ENCODE measurements around the gene PNPLA5.

The PNPLA5 gene

DNA sequence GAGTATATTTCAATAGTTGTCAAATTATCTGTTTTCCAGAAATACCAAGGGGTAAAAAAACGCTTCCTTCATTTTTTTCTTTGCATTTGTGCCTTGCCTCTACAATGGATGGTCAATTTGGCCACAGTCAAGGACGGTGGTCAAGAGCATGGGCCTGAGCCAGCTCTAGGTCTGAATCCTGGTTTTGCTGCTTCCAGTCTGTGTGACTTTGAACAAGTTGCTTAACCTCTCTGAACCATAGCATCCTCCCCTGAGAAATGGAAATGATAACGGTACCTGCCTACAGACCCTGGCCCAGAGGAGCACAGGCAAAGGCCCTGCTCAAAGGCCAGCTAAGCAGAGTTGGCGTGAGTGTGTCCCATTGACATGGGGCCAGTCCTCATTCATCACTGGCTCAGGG is 3.1 kb downstream of the PNPLA5 start:
- TF ChIP-seq CSDC2 (CRISPR knock-in tag; IDR thresholded peaks at IDR 0.05) (no peak), PATZ1 (CRISPR knock-in tag; IDR thresholded peaks at IDR 0.05; ENCODE audit: borderline replicate concordance) (no peak), ARNTL (CRISPR knock-in tag; IDR thresholded peaks at IDR 0.05; ENCODE audit: borderline replicate concordance, low read depth) (no peak), SNAI2 (CRISPR knock-in tag; IDR thresholded peaks at IDR 0.05) (no peak), ISL1 (CRISPR knock-in tag; IDR thresholded peaks at IDR 0.05) (no peak), ZFP30 (CRISPR knock-in tag; IDR thresholded peaks at IDR 0.05) (no peak), ZFP3 (CRISPR knock-in tag; IDR thresholded peaks at IDR 0.05) (no peak), GLIS3 (CRISPR knock-in tag; IDR thresholded peaks at IDR 0.05) (no peak), BACH2 (CRISPR knock-in tag; IDR thresholded peaks at IDR 0.05; ENCODE audit: borderline replicate concordance) (no peak), CREB5 (CRISPR knock-in tag; IDR thresholded peaks at IDR 0.05; ENCODE audit: low read depth) (no peak), ESRRG (CRISPR knock-in tag; IDR thresholded peaks at IDR 0.05) (no peak), OSR1 (CRISPR knock-in tag; IDR thresholded peaks at IDR 0.05) (no peak), PPARA (CRISPR knock-in tag; IDR thresholded peaks at IDR 0.05; ENCODE audit: borderline replicate concordance) (no peak), TOX (CRISPR knock-in tag; IDR thresholded peaks at IDR 0.05; ENCODE audit: borderline replicate concordance) (no peak)
- TF ChIP-seq, protein P1, sequence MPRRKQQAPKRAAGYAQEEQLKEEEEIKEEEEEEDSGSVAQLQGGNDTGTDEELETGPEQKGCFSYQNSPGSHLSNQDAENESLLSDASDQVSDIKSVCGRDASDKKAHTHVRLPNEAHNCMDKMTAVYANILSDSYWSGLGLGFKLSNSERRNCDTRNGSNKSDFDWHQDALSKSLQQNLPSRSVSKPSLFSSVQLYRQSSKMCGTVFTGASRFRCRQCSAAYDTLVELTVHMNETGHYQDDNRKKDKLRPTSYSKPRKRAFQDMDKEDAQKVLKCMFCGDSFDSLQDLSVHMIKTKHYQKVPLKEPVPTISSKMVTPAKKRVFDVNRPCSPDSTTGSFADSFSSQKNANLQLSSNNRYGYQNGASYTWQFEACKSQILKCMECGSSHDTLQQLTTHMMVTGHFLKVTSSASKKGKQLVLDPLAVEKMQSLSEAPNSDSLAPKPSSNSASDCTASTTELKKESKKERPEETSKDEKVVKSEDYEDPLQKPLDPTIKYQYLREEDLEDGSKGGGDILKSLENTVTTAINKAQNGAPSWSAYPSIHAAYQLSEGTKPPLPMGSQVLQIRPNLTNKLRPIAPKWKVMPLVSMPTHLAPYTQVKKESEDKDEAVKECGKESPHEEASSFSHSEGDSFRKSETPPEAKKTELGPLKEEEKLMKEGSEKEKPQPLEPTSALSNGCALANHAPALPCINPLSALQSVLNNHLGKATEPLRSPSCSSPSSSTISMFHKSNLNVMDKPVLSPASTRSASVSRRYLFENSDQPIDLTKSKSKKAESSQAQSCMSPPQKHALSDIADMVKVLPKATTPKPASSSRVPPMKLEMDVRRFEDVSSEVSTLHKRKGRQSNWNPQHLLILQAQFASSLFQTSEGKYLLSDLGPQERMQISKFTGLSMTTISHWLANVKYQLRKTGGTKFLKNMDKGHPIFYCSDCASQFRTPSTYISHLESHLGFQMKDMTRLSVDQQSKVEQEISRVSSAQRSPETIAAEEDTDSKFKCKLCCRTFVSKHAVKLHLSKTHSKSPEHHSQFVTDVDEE (CRISPR knock-in tag; IDR thresholded peaks at IDR 0.05), result no peak
- TF ChIP-seq, protein P2, sequence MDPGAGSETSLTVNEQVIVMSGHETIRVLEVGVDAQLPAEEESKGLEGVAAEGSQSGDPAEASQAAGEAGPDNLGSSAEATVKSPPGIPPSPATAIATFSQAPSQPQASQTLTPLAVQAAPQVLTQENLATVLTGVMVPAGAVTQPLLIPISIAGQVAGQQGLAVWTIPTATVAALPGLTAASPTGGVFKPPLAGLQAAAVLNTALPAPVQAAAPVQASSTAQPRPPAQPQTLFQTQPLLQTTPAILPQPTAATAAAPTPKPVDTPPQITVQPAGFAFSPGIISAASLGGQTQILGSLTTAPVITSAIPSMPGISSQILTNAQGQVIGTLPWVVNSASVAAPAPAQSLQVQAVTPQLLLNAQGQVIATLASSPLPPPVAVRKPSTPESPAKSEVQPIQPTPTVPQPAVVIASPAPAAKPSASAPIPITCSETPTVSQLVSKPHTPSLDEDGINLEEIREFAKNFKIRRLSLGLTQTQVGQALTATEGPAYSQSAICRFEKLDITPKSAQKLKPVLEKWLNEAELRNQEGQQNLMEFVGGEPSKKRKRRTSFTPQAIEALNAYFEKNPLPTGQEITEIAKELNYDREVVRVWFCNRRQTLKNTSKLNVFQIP (CRISPR knock-in tag; IDR thresholded peaks at IDR 0.05; ENCODE audit: borderline replicate concordance, low read depth), result no peak
- ATAC-seq, result no peak

DNA sequence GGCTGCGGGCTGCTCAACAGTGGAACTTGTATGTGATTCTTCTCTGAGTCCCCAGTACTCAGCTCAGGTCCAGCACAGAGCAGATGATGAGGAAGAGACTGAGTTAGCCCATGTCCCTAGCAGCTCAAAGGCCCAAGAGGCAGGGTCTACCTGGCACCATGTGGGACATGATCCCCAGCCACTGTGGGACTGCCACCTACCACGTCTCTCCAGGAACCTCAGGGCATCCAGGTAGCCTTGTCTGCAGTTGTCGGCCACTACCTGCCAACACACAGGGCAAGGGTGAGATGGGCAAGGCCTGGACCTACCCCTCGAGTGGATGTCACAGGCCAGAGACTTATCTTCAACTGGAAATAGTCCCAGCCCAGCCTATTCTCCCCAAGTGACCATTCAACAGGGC is 4.4 kb downstream of the PNPLA5 start:
- TF ChIP-seq TCF4 (CRISPR knock-in tag; IDR thresholded peaks at IDR 0.05; ENCODE audit: borderline replicate concordance) (no peak), ARNTL (CRISPR knock-in tag; IDR thresholded peaks at IDR 0.05; ENCODE audit: borderline replicate concordance, low read depth) (no peak), ZNF70 (CRISPR knock-in tag; IDR thresholded peaks at IDR 0.05) (no peak), ESRRG (CRISPR knock-in tag; IDR thresholded peaks at IDR 0.05) (no peak)
- TF ChIP-seq, protein P1 (CRISPR knock-in tag; IDR thresholded peaks at IDR 0.05), result no peak
- ATAC-seq, result no peak

- ATAC-seq, result no peak
- TF ChIP-seq SNAI2 (CRISPR knock-in tag; IDR thresholded peaks at IDR 0.05) (no peak), ZNF8 (CRISPR knock-in tag; IDR thresholded peaks at IDR 0.05) (no peak), ZNF565 (CRISPR knock-in tag; conservative IDR thresholded peaks at IDR 0.05; ENCODE audit: low read depth) (no peak), ESRRG (CRISPR knock-in tag; IDR thresholded peaks at IDR 0.05) (no peak), OSR1 (CRISPR knock-in tag; IDR thresholded peaks at IDR 0.05) (no peak), ARNTL (CRISPR knock-in tag; IDR thresholded peaks at IDR 0.05; ENCODE audit: borderline replicate concordance, low read depth) (no peak), CSDC2 (CRISPR knock-in tag; IDR thresholded peaks at IDR 0.05) (no peak), PATZ1 (CRISPR knock-in tag; IDR thresholded peaks at IDR 0.05; ENCODE audit: borderline replicate concordance) (no peak), TCF4 (CRISPR knock-in tag; IDR thresholded peaks at IDR 0.05; ENCODE audit: borderline replicate concordance) (no peak), ZFP3 (CRISPR knock-in tag; IDR thresholded peaks at IDR 0.05) (no peak), ZC3H10 (CRISPR knock-in tag; IDR thresholded peaks at IDR 0.05) (no peak)
- TF ChIP-seq, protein P1 (CRISPR knock-in tag; IDR thresholded peaks at IDR 0.05), result no peak
These were observed 5.6 kb downstream of the PNPLA5 start for GRCh38 chr22:43886231-43886630.

Data from SK-N-SH treated with all-trans-retinoic acid at 6 μM for 48 hours (cell line).